Gastrocnemius medialis (tissue), 4 donors: Measurements from ENCODE around the gene DMD. TPM values are rescaled to one million over a fixed set of nuclear protein-coding genes. Genes with fewer than 3 reads are reported as not detected.

Source experiments
- ATAC-seq, 2 donors: fragments of 150-250 bp; one replicate each; pipeline ENCODE4 v1.9.1; 2016
- DNase-seq, 2 donors: peaks; one replicate each; pipeline ENCODE4 v3.0.0-alpha.2; 2019
- H3K27ac ChIP-seq, 4 donors: fragments of 200-600 bp; sonication (generic); 1 replicate in 1 of 4; 2 replicates in 3 of 4; pipeline ENCODE4 v1.5.1; 2016 to 2018; ENCODE audit warnings: mild to moderate bottlenecking in 2 of 4, moderate library complexity in 1 of 4
- H3K27me3 ChIP-seq, 3 donors: fragments of 200-600 bp; sonication (generic) in 2 of 3; 1 replicate in 1 of 3; 2 replicates in 2 of 3; pipeline versions ENCODE4 v1.5.1 to v1.6.0; 2016 to 2019; ENCODE audit warnings: mild to moderate bottlenecking in 1 of 3, moderate library complexity in 1 of 3
- H3K36me3 ChIP-seq, 2 donors: fragments of 200-600 bp; sonication (generic) in 1 of 2; one replicate each; pipeline ENCODE4 v1.5.1; 2017 to 2018
- H3K4me1 ChIP-seq, 2 donors: fragments of 200-600 bp; sonication (generic) in 1 of 2; one replicate each; pipeline ENCODE4 v1.5.1; 2016 to 2017; ENCODE audit warnings: mild to moderate bottlenecking in 2 of 2
- H3K4me3 ChIP-seq, 4 donors: fragments of 200-600 bp; sonication (generic) in 3 of 4; 1 replicate in 1 of 4; 2 replicates in 3 of 4; pipeline ENCODE4 v1.5.1; 2016 to 2019; ENCODE audit warnings: mild to moderate bottlenecking in 2 of 4
- H3K9me3 ChIP-seq, 3 donors: fragments of 200-600 bp; sonication (generic) in 2 of 3; 1 replicate in 1 of 3; 2 replicates in 2 of 3; pipeline ENCODE4 v1.5.1; 2016 to 2019
- CTCF ChIP-seq, 5 experiments: fragments of 450-650 bp in 3 of 5; fragments of 200-600 bp in 2 of 5; sonication (generic) in 2 of 5; IDR thresholded peaks in 4 of 5; conservative IDR thresholded peaks in 1 of 5; 1 replicate in 4 of 5; 2 replicates in 1 of 5; pipeline ENCODE4 v1.5.1; 2016 to 2019; ENCODE audit warnings: antibody characterized with exemption in 5 of 5, mild to moderate bottlenecking in 3 of 5, moderate library complexity in 3 of 5
- POLR2A ChIP-seq, 2 donors: fragments of 450-650 bp; IDR thresholded peaks; one replicate each; pipeline ENCODE4 v1.6.1; 2017; ENCODE audit warnings: antibody characterized with exemption in 2 of 2, mild to moderate bottlenecking in 2 of 2, moderate library complexity in 2 of 2
- in situ Hi-C, 4 donors: fragments of 200-750 bp; cut with MboI; loops; one replicate each; pipeline versions ENCODE4 v1.15.0 to v1.8.0; 2017; ENCODE audit warnings: low sequenced_read_pairs in 4 of 4
- intact Hi-C: fragments of 100-400 bp; cut with DNase I; formaldehyde crosslinking; loops from one replicate; pipeline ENCODE4 v1.15.1; 2023; ENCODE audit warnings: low total_unique reads
- total RNA-seq, 4 donors: library from RNA; depleted of rRNA; stranded (reverse); fragments of >200 nt; gene quantifications; one replicate each; pipeline versions ENCODE4 v1.1.0 to v1.2.3, GENCODE V29; 2016

DMD gene
- total RNA-seq, 4 donors from 2014 or later: 53.5 to 201 (median 98.9) TPM

- no peaks in the 10 kb centered on the region for H3K9me3 ChIP-seq
- H3K27ac ChIP-seq: no peak overlapping the region
- no peaks in the 10 kb centered on the region for H3K27me3 ChIP-seq
- no peak for ATAC-seq
- no peak for TF ChIP-seq CTCF (IDR thresholded peaks at IDR 0.05 in 4 of 5, conservative IDR thresholded peaks at IDR 0.05 in 1 of 5)
- no peak for TF ChIP-seq POLR2A (IDR thresholded peaks at IDR 0.05)
- DNase-seq: no peak
- H3K36me3 ChIP-seq: no peaks in the 10 kb centered on the region
- intact Hi-C loops (no loop called here), in situ Hi-C loops (no loop called here)
- H3K4me3 ChIP-seq: no peak overlapping the region
- peaks cover 0 to 9% of the 10 kb centered on the region in 2 donors for H3K4me1 ChIP-seq
These were observed 1984.1 kb downstream of the DMD start for GRCh38 chrX:31227250-31227649.

GRCh38 chrX:31225819-31226218 lies 1985.5 kb downstream of the DMD start:
- ATAC-seq: no peak
- in situ Hi-C loops: no loop called here
- no peaks in the 10 kb centered on the region for H3K27me3 ChIP-seq

GRCh38 chrX:31224381-31225012 lies 1986.9 kb downstream of the DMD start:
- H3K4me1 ChIP-seq: peaks cover 0 to 9% of the 10 kb centered on the region in 2 donors
- DNase-seq (no peak), ATAC-seq (no peak)
- in situ Hi-C loops: loop anchor here in 2 of 4 donors (25.0 kb wide), 1 partner anchor 438 kb away; no protein-coding TSS in a partner anchor
- no peak overlapping the region for H3K4me3 ChIP-seq
- intact Hi-C loops: no loop called here
- no peaks in the 10 kb centered on the region for H3K9me3 ChIP-seq
- no peaks in the 10 kb centered on the region for H3K27me3 ChIP-seq
- no peaks in the 10 kb centered on the region for H3K36me3 ChIP-seq
- TF ChIP-seq CTCF (IDR thresholded peaks at IDR 0.05 in 4 of 5, conservative IDR thresholded peaks at IDR 0.05 in 1 of 5) (no peak), POLR2A (IDR thresholded peaks at IDR 0.05) (no peak)
- peak overlapping the region in 3 of 4 donors; percentile 35 to 61 (median 37) for H3K27ac ChIP-seq

More at GRCh38 chrX:31225819-31226218, 1985.5 kb downstream of the DMD start:
- no peaks in the 10 kb centered on the region for H3K36me3 ChIP-seq
- DNase-seq: no peak
- H3K9me3 ChIP-seq: no peaks in the 10 kb centered on the region
- H3K4me3 ChIP-seq: no peak overlapping the region
- intact Hi-C loops: no loop called here
- TF ChIP-seq CTCF (IDR thresholded peaks at IDR 0.05 in 4 of 5, conservative IDR thresholded peaks at IDR 0.05 in 1 of 5) (no peak), POLR2A (IDR thresholded peaks at IDR 0.05) (no peak)
- H3K4me1 ChIP-seq: peaks cover 0 to 9% of the 10 kb centered on the region in 2 donors
- H3K27ac ChIP-seq: no peak overlapping the region

- H3K4me1 ChIP-seq: peaks cover 0 to 9% of the 10 kb centered on the region in 2 donors
- intact Hi-C loops (no loop called here), in situ Hi-C loops (loop anchor here in 2 of 4 donors (25.0 kb wide), 1 partner anchor 438 kb away; no protein-coding TSS in a partner anchor)
- peak; percentile 91 to 93 for ATAC-seq
- H3K36me3 ChIP-seq: no peaks in the 10 kb centered on the region
- no peak overlapping the region for H3K4me3 ChIP-seq
- no peaks in the 10 kb centered on the region for H3K9me3 ChIP-seq
- no peaks in the 10 kb centered on the region for H3K27me3 ChIP-seq
- no peak for TF ChIP-seq CTCF (IDR thresholded peaks at IDR 0.05 in 4 of 5, conservative IDR thresholded peaks at IDR 0.05 in 1 of 5)
- TF ChIP-seq POLR2A (IDR thresholded peaks at IDR 0.05): no peak
- peak overlapping the region in 3 of 4 donors; percentile 37 to 61 (median 61) for H3K27ac ChIP-seq
- peak in 1 of 2 donors; percentile 32 for DNase-seq
These were observed 1987.5 kb downstream of the DMD start for GRCh38 chrX:31223817-31224216.
